ENCODE data around the gene PAGR1.

Gene PAGR1

GRCh38 chr16:29821643-29822115 is 5.7 kb downstream of the PAGR1 start:
- TF ChIP-seq CTCF (IDR thresholded peaks at IDR 0.05): no peak

GRCh38 chr16:29824589-29825144 is 8.7 kb downstream of the PAGR1 start:
- TF ChIP-seq CTCF (IDR thresholded peaks at IDR 0.05): no peak

DNA sequence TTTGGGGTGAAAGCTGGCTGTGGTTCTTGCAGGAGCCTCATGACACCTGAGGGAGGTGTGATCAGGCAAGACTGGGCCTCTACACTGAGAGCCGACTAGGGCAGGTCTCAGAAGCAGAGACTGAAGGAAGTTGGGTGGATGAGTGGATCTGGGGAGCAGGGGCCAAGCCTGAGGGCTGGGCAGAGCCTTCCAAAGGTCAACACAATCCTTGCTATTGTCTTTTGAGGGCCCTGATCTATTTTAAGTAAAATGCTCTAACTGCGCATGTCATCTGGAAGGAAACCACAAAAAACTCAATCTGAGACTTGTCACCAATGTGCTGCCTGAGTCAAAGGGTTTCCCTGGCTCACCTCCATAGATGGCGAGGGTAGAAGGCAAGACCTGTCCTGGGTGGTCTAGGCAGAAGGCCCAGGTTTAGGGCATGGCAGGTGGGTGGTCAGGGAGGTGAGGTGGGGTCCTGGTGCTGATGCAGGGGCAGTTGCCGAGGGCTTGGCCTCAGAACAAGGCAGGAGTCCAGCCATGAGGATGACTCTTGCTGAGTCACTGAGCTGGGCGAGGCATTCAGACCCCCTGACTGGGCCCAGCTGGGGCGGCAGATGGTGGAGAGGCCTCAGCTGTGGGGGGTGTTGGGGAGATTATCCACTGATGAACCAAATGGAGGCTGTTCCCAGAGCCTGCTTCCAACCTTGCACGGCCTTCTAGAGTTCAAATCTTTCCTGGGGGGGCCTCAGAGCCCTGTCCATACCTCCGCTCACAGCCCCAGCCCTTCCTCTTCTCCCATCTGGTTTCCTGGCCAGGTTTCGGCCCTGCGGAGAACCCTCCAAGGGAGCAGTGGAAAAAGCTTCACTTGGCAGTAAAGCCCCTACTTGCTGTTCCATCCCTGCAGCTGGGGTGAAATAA is 9.4 kb downstream of the PAGR1 start:
- TF ChIP-seq CTCF (IDR thresholded peaks at IDR 0.05): no peak

DNA sequence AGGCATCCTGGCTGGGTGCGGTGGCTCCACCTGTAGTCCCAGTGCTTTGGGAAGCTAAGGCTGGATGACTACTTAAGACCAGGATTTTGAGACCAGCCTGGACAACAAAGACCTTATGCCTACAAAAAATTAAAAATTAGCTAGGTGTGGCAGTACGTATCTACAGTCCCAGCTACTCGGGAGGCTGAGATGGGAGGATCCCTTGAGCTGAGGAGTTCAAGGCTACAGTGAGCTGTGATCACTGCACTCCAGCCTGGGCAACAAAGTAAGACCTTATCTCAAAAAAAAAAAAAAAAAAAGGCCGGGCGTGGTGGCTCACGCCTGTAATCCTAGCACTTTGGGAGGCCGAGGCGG is 10.4 kb downstream of the PAGR1 start:
- no peak for TF ChIP-seq CTCF (IDR thresholded peaks at IDR 0.05)

GRCh38 chr16:29830774-29831173 is 14.8 kb downstream of the PAGR1 start:
- no peak for TF ChIP-seq CTCF (IDR thresholded peaks at IDR 0.05)

DNA sequence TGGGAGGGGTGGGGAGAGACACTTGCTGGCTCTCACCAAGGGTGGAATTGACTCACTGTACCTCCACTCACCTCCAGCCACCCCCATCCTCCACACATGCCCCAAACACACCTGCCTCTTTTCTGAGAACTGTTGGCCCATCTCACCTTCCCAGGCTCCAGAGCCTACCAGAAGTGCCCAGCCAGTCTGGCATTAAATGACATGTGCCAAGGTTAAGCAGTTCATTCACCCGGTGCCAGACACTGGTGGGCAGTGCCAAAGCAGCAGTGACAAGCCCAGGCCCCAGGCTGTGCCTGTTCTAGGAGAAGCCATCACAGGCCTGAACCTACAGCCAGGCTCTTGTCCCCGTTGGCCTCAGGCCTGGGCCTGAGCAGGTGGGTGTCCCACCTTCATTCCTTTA is 15.5 kb downstream of the PAGR1 start:
- no peak for TF ChIP-seq CTCF (IDR thresholded peaks at IDR 0.05)

DNA sequence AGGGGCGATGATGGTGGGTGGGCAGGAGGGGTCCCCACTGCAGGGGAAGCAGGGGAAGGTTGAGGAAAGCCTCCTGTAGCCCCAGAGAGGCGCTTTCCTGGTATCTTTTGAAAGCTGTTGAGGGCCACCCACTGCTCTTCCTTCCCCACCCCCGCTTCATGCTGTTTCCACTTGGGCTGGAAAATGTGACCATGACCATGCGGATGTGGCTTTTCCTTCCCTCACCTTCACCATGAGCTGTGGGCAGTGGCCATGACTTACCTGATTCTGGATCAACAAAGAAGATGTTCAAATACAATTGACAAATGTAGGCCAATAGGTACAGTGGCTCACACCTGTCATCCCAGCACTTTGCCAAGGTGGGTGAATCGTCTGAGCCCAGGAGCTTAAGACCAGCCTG is 18.1 kb downstream of the PAGR1 start:
- TF ChIP-seq CTCF (IDR thresholded peaks at IDR 0.05): no peak
